Lower leg skin (tissue), 4 donors: ENCODE data around the gene FIGN. TPM values are rescaled to one million over a fixed set of nuclear protein-coding genes. Genes with fewer than 3 reads are reported as not detected.

ENCODE experiments used
- DNase-seq, 2 donors: peaks; one replicate each; pipeline ENCODE4 v3.0.0-alpha.2; 2019; ENCODE audit warnings: low spot score in 2 of 2
- H3K4me3 ChIP-seq: fragments of 200-600 bp; sonication (generic); 2 replicates; pipeline ENCODE4 v1.5.1; 2017; ENCODE audit warnings: mild to moderate bottlenecking, low read depth; ENCODE audit not compliant: poor library complexity, severe bottlenecking
- POLR2A ChIP-seq, 2 donors: fragments of 450-650 bp; IDR thresholded peaks; one replicate each; pipeline ENCODE4 v1.6.1; 2016 to 2017; ENCODE audit warnings: antibody characterized with exemption in 2 of 2, mild to moderate bottlenecking in 1 of 2, moderate library complexity in 1 of 2
- WGBS, 2 donors: methylation state at CpG; one replicate each; pipeline ENCODE4 v1.1.5; 2018; 5-methylcytosine and 5-hydroxymethylcytosine counted together
- intact Hi-C: fragments of 100-400 bp; cut with DNase I; formaldehyde crosslinking; loops from one replicate; pipeline ENCODE4 v1.15.0; 2023; ENCODE audit warnings: low total_unique reads
- total RNA-seq, 4 donors: library from RNA; depleted of rRNA; stranded (reverse); fragments of >200 nt; gene quantifications; one replicate each; pipeline ENCODE4 v1.1.0, GENCODE V29; 2016
- TF ChIP-seq, protein P1 (sequence below), 3 donors: fragments of 450-650 bp; IDR thresholded peaks; one replicate each; pipeline ENCODE4 v1.5.1; 2016; ENCODE audit warnings: antibody characterized with exemption in 3 of 3, mild to moderate bottlenecking in 3 of 3, moderate library complexity in 2 of 3

Gene FIGN
- total RNA-seq, 4 donors from 2014 or later: 0.88 to 1.8 (median 1.1) TPM

DNA sequence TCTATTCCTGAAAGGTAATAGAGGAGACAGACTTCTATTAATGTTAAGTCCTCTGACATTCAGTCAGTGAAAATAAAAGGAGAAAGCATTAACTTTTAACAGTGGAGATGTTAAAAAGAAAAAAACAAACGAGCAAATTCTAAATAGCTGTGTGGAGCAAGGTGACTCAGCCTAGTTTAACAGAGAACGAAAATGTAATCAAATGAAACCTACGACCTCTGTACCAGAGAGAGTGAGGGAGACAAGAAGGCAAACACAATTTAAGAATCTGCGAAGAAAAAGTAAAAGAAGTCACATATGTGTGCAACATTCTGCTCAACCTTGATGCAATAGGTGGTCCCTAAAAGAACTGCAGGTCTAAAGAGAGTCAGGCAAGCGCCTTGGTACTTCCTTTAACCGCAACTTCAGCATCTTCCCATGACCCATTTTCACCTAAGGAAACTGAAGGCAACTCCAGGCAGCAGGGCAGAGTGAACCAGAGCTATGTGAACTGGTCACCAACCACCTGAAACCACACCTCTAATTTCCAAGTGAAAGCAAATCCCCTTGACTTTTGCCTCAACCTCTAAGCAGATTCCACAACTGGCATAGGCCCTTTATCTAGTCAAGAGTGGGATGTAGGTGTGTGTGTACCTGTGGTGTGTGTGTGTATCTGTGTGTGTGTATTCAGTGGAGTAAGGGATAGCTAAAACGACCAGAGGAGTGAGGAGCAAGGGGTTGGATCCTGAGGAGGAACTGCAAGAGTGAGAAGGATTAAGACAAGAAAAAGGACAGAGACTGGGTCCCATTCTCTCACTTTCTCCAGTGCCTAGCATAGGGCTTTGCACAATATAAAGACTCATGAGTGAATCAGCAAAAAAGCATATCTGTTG is 43.0 kb downstream of the FIGN start:
- no peak for TF ChIP-seq POLR2A (IDR thresholded peaks at IDR 0.05)
- TF ChIP-seq, protein P1, sequence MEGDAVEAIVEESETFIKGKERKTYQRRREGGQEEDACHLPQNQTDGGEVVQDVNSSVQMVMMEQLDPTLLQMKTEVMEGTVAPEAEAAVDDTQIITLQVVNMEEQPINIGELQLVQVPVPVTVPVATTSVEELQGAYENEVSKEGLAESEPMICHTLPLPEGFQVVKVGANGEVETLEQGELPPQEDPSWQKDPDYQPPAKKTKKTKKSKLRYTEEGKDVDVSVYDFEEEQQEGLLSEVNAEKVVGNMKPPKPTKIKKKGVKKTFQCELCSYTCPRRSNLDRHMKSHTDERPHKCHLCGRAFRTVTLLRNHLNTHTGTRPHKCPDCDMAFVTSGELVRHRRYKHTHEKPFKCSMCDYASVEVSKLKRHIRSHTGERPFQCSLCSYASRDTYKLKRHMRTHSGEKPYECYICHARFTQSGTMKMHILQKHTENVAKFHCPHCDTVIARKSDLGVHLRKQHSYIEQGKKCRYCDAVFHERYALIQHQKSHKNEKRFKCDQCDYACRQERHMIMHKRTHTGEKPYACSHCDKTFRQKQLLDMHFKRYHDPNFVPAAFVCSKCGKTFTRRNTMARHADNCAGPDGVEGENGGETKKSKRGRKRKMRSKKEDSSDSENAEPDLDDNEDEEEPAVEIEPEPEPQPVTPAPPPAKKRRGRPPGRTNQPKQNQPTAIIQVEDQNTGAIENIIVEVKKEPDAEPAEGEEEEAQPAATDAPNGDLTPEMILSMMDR (IDR thresholded peaks at IDR 0.05): no peak
- no peak overlapping the region for H3K4me3 ChIP-seq
- intact Hi-C loops: no loop called here
- WGBS, 2 donors: 74 to 79% methylated on average over 7 of the region's 7 CpGs
- no peak for DNase-seq

DNA sequence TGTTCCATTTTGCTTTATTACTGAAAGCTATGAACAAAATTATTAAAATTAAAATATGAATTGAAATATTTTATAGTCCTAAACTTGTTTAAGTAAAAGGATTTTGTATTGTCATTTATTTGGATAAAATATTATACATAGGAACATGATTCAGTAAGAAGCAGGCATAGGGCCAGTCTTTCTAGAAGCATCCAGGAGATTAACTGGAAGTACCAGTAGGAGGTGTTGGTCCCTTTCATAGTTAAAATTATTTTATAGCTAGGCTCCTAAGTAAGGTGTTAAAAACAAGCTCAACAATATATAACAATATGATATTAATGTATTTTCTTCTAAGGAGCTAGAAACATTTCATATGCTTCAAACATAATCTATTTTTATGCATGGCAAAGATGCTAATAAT is 43.7 kb downstream of the FIGN start:
- no peak for DNase-seq
- TF ChIP-seq POLR2A (IDR thresholded peaks at IDR 0.05): no peak
- TF ChIP-seq, protein P1 (IDR thresholded peaks at IDR 0.05): no peak
- H3K4me3 ChIP-seq: no peak overlapping the region
- intact Hi-C loops: no loop called here

DNA sequence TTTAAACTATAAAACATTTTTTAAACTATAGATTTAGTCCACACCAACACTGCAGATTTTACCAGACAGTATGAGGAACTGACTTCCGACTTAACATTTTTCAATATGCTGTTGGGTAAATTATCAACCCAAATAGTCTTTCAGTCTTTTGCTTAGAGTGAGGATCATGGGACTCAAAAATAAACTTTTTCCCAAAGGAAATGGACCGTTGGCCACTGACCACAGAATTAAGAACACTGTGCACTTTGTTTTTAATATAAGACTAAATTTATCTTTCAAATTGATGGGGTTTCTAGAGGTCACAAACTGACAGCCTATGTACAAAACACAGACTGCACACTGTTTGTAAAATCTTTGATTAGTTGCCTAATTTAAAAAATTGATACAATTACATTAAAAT is 44.9 kb downstream of the FIGN start:
- TF ChIP-seq, protein P1 (IDR thresholded peaks at IDR 0.05): no peak
- TF ChIP-seq POLR2A (IDR thresholded peaks at IDR 0.05): no peak
- no peak overlapping the region for H3K4me3 ChIP-seq
- 42 to 47% methylated on average over 2 of the region's 2 CpGs for WGBS, 2 donors
- no peak for DNase-seq
- intact Hi-C loops: no loop called here

DNA sequence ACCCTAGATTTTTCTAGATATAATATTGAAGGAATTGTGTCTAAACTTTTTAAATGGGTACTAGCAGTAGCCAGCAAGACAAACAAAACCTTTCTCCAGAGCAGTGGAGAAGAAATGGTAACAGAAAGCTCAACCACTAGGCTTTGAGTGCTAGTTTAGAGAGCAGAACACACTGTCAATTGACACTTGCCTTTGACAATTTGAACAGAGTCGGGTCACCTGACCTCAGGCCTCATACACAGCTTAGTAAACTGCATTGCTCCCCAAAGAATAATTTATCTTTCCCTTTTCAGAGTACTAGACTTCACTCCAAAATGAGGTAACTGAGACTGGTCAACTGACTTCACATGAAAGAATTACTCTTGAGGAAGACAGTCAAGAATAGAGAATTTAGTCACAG is 48.6 kb downstream of the FIGN start:
- TF ChIP-seq POLR2A (IDR thresholded peaks at IDR 0.05): no peak
- TF ChIP-seq, protein P1 (IDR thresholded peaks at IDR 0.05): no peak
- H3K4me3 ChIP-seq: no peak overlapping the region
- 76 to 78% methylated on average over 1 of the region's 1 CpG for WGBS, 2 donors
- no peak for DNase-seq
- intact Hi-C loops: no loop called here

DNA sequence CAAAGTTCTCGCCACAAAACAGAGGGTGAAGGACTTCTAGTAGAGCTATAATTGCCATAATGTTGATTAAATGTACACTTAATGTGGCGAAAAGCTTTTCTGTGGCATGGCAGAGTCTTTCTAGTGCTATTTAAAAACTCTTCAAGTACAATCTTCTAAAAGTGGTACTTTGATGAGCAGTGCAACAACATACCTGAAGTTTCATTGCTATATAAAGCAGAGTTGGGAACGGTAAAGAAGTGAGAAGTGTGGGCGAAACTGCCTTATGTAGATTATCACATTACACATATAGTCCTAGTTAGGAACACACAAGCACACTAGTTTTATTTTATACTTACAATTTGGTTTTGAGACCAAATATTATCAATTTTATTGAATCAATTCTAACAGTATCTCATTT is 49.5 kb downstream of the FIGN start:
- H3K4me3 ChIP-seq: no peak overlapping the region
- TF ChIP-seq POLR2A (IDR thresholded peaks at IDR 0.05): no peak
- TF ChIP-seq, protein P1 (IDR thresholded peaks at IDR 0.05): no peak
- intact Hi-C loops: no loop called here
- 71 to 72% methylated on average over 4 of the region's 4 CpGs for WGBS, 2 donors
- DNase-seq: no peak

DNA sequence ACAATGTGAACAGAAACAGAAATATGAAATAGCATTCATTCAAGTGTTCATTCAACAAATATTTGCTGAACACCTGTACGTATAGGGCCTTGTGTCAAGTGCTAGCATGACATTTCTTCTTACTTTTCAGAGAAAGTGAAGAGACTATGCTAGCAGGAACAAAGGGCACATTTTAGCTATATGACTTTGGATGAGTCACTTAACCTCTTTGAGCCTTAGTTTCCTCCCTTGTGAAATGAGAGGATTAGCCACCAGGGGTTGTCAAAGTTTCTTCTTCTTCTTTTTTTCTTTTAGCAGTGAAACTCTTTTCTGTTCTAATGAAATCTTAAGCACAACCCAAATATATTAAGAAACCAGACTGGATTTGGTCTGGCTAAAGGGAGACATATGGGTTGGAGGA is 53.1 kb downstream of the FIGN start:
- no peak overlapping the region for H3K4me3 ChIP-seq
- DNase-seq: no peak
- 81 to 89% methylated on average over 1 of the region's 1 CpG for WGBS, 2 donors
- TF ChIP-seq POLR2A (IDR thresholded peaks at IDR 0.05): no peak
- TF ChIP-seq, protein P1 (IDR thresholded peaks at IDR 0.05): no peak
- intact Hi-C loops: no loop called here
